Measurements from ENCODE around the gene MEIS2.

Gene MEIS2

DNA sequence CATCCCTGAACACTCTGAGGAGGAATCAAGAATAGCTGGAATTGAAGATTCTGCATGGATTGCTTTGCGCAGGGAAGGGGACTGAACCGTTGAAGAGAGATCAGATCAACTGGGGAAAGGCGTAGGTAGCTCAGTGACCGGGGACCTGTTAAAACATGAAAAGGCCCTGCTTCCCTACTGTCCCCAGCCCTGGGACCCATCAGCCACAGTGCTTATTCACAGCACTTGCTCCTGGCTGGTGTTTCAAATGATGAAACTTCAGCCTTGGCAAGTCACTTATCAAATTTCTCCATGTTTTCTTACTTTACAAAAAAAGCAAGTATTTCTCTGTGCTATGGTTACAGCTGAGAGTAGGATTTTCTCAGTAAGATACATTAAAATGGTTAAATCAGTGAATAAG, 199.3 kb downstream of the MEIS2 start:
- DNase-seq (ENCODE audit: low read depth, low spot score): no peak

DNA sequence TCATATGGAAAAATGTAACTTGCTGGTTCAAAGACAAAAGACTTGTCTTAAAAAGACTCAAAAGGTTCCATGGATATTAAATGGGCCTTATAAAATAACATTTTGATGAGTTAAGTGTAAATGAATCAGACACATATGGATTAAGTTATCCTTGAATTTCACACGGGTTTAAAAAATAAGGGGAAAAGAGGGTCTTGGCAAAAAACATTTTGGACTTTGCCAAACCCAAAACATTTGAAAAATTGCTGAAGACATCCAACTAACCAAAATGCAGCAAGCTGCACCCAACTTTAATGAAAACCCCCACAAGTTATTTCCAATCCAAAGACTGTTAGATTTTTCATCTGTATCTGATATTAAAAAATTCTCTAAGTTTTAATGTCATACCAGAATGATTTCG, 200.7 kb downstream of the MEIS2 start:
- no peak for DNase-seq (ENCODE audit: low read depth, low spot score)

DNA sequence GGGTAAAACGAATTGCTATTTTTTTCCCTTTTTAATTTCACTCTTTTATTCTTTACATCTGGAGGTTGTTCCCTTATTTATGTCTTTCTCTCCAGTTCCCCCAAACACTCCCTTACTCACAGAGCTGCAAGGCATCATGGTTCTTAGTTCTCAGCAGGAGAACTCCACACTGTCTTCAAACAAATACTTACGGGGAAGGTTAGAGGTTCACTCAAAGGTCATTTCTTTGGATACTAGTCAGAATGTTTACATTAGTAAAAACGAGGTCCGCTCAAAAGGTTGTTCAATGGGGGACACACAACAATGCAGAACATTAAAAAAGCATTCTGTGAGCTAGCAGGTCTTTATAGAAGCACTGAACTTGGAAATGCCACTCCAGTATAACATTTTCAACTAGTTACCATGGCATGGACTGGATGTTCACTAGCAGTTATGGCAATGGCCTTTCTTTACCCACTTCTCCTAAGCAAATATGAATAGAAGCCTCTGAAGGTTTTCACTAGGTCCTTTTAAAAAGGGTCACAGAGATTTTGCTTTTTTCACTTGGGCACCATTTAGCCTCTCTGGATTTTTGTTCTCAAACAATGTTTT, 201.7 kb downstream of the MEIS2 start:
- no peak for DNase-seq (ENCODE audit: low read depth, low spot score)

DNA sequence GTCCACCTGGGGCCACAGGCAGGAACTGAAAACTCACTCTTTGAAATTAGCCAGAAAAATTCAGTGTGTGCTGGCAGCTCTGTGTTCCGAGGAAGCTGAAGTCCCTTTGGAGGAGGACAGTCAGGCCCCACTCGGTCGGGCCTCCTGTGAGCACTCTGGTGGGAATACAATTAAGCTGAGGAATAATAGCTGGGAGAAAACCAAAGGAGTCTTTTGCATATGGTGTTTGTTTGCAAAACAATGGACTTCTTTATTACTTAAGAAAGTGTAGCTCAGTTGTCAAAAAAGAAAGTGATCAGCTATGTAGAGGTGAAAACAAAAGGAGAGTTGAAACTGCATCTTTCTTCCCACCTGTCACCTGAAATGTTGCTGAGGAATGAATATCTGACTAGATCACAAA, 202.5 kb downstream of the MEIS2 start:
- DNase-seq (ENCODE audit: low read depth, low spot score): no peak

DNA sequence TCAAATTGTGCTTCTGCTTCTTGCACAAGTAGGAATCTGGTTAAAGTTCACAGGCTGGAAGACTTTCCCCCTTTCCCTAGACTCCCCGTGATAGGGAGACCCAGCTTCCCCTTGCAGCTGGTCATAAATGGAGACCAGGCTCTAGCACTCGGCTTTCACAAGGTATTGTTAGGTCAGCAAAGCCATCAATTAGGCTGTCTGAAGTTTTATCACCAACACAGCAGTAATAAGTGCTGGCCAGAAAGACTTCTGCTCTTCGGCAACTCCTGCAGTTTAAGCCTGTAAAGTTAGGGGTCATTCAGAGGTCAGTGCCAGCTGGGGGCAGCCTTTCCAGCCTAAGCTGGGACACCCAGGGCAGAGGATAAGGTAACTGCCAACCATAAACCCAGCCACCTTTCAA, 203.4 kb downstream of the MEIS2 start:
- peak; percentile 73 for DNase-seq (ENCODE audit: low read depth, low spot score)

DNA sequence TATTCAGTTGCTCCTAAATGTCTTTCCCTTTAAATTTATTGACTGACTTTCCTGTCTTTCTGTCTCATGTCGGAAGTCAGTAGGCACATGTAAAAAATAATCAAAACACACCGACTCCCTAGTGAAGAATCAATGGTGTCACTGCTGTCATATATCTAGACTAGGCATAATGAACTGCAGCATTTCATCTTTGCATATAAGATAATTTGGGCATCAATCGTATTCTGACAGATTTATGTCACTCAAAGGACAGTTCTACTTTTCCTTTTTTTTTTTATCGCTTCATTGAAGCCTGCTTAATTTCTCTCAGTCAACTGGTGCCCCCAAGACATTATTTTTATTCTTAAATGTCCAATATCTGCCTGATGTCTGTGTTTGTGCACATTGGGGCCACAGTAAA, 206.3 kb downstream of the MEIS2 start:
- DNase-seq (ENCODE audit: low read depth, low spot score): no peak

DNA sequence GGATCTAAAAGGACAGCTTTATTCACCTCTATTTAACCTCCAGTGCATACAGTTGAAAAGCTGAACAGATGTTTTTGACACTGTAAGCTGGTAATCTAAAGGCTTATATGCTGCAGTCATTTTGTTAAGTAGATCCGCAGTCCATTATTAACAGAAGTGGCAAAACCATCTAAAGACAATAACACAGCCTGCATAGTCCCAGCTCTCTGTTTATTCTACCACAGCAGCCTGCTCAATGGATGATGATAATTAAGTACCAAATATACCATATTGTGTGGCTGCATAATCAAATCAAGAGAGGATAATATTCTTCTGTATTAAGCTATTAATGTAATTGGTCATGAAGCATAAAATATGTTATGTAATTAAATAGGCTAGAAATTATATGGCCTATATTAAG, 207.1 kb downstream of the MEIS2 start:
- no peak for DNase-seq (ENCODE audit: low read depth, low spot score)

DNA sequence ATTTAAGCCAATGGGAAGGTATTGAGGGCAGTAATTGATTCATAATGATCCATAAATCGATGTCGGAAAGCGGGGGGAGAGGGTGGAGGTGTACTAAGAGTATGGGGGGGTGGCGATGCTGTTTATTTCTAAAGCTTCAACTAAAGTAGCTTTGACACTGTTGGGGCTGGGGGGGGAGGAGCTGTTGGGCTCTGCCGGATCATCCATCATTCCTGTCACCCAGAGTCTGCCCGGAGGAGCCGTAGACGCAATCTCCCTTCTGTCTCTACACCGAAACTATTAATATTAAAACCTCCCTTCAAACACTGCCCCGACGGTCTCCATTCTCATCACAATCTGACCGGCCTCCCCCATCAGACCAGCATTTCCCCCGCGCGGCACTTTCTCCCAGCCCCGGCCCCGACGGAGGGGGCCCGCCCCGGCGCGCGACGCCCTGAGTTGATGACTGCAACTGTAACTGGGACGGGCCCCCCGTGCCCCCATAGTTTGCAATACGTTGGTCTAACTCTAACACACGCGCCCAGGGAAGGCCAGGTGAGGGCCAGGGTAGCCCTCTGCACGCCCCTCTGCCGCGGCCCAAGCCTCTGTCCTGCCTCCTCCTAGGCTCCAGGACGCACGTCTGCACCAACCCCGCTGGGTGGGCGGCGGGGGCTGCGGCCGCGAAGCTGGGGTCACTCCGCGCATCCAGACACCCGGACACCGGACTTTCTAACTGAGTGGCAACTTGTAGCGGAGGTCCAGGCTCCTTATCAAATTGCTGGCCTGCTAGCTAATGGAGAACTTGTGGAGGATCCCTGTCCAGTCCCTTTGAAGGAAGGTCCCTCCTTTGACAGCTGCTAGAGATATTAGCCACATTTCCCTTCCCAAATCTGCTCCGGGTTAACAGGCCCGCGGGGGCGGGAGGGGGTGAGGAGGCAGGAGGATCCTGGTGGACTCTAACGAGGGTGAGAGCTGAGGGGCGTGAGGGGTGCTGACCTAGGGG, 212.0 kb downstream of the MEIS2 start:
- peak; percentile 81 for DNase-seq (ENCODE audit: low read depth, low spot score)

DNA sequence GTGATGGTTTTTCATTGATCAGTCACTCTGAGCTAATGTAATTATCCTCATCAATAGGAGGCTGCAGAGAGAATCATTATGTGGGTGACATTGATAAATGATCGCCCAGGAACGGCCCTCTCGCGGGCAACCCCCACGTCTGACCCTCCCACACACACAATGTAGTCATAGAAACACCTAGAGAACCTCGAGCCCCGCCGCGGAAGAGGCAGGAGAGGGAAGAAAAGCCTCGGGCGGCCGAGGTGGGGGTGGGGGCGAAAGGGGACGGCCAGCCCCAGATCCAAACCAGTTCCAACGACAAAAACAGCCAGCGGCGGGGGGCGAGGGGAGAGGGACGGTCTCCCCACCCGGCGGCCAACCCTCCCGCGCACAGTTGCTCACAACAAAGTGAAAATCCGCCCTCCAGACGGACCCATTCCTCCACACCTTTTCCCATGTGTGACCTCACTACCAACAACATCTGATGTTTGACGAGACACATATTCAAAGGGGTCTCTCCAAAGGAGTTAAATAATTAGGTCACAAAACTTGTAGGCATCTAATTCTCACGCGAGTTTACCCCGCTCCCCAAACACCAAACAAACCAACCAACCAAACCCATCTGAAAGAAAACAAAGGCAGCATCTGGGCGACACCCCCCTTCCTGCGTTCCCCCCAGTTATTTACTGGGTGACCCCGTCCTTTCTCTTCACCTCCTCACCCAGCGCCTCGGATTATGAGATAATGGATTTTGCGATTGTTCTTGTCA, 213.0 kb downstream of the MEIS2 start:
- peak; percentile 94 for DNase-seq (ENCODE audit: low read depth, low spot score)

DNA sequence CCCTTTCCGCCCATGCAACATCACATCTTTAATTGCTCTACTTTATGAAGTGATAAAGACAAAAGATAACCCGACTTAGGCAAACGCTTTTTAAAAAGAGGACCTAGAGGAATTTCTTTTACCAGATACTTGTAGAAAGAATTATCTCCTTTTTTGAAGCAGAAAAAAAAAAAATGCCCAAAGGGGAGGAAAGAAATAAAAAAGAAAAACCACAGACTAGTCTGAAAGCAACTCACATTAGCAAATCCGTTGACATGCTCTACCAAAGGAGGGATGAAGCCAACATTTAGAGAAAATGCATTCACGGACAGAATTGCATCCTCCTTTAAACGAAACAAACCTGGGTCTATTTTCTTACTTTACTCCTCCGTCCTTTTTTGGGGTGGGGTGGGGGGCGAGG, 213.6 kb downstream of the MEIS2 start:
- DNase-seq (ENCODE audit: low read depth, low spot score): no peak

DNA sequence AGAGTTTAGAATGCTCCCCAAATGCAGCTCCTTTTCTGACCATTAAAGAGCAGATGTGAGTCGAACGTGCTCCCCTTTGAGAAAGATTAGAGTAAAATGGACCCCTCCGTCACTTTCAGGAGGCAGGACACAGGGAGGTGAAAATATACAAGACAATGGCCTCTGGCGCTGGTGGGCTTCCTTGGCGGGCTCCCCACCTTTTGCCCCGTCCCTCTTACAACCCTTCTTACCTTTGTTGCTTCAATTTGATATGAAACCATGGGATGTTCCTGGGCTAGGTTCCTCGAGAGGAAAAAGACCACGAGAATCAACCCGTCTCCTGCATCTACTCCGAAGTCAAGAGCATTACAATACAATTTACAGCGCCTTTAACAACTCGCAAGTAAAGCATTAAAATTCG, 214.2 kb downstream of the MEIS2 start:
- DNase-seq (ENCODE audit: low read depth, low spot score): no peak

DNA sequence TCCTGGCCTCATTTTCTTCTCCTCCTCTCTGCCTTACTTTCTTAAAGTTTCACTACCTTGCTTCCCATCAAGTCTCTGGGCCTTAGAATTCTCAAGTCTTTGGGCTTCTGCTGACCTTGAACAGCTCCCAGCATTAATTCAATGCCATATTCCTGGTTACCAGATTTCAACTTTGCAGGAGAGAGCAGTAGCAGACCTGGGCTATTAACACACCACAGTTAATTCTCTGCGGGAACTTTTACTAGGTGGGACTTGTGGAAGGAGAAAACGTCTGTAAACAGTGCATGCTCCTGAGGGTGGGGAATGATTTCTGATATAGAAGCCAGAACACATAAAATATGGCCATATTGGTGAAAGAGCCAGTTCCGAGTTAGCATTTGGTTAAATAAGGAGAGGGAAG, 214.6 kb downstream of the MEIS2 start:
- no peak for DNase-seq (ENCODE audit: low read depth, low spot score)

DNA sequence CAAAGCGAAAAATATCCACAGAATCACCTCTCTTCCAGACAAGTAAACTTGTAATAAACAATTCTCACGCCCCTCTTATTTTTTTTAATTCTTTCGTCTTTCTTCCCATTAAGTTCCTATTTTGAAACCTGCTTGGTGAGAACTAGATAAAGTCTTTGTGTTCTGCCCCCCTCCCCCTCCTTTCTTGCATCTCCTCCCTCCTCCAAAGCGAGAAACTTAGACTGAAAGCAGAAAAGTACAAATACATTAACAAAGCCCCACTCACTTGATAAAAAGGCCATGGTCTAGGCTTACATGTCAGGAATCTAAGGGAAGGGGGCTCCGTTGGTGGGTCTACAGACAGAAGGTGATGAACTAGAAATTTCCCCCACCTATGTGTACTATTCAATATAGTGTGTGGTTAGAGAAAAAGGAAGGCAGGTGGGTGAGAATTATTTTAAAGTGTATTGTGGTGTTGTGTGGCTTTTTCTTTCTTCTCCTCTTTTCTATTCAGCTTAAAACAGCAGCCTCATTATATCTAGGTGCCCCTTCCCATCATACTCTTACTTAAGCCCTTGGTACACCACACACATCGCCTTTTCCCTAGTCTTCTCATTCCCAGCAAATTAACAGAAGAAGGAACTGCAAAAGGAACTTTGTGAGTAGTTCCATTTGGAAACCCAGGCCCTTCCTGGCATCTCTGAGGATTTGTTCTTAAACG, 215.3 kb downstream of the MEIS2 start:
- no peak for DNase-seq (ENCODE audit: low read depth, low spot score)

DNA sequence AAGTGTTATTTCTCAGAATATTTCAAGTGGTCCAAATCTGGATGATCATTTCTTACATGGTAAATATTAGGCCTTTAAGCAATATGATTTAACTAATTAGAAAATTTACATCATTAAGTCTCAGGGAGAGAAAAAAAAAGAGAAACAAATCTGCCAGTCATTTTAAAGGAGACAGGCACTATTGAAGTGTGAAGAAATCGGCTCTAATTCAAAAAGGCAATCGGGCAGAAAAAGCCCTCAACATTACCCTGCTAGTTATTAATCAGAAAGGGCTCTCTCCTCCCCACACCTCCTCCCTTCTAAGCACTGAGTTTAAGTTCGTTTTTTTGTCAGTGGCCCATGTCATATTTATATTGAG, 215.9 kb downstream of the MEIS2 start:
- DNase-seq (ENCODE audit: low read depth, low spot score): no peak

DNA sequence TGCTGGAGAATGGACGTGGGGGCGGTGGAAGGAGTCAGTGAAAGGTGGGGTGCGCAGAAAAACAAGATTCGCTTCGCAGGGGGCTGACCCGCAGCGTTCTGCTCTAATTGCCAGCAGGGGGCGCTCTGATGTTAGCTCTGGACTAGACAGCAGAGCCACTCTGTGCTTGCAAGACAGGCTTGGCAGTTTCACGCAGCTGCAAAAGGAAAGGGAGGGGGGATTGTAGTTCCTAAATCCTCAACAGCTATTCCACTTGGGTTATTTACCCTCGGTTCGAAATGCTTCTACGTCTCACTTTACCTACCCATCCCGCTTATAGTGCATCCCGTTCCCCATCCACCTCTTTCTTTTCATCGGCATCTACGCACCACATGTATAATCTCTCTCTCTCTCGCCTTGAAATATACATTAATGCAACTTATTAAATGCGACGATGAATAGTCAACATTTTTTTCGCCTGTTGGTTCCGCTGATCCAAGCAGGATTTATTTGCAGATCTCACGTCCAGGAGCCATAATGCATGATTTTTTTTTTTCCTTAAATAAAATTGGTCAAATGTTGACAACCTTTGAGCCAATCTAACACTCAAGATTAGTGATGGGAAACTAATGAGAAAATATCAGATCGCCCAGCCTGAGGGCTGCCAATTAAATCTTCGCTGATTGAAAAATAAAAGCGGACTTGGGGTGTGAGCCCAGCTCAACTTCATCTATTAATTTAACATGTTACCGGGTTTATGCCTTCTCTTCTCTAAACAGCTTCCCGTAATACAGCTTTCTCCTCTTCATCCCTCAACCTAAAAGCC, 216.4 kb downstream of the MEIS2 start:
- DNase-seq (ENCODE audit: low read depth, low spot score): peak; percentile 83

DNA sequence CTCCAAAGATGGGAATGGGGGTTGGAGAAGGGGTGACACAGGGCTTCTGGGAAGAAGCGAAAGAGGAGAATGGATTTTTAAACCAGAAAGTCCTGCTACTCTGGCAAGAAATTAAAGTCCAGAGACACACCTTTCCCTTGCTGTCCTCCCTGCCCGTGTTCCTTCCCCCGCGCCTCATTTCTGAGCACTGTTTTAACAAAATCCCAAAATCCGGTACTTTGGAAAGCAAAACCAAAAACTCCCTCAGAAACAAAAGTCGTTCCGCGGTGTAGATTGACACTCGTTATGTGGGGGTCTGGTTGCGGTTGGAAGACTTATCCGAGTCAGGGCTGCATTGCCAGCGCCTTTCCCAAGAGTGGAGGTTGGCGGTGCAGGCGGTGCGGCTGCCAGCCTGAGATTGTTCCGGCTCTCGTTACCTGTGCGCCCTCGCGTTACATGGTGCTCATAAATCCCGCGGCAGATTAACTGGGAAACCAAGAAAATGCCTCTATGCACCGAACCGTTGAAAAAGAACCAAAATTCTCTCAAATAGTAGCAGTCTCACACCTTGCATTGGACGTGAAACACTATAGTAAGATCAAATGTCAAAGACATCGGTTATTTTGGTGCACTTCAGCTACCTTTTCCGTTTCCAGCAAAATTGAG, 217.7 kb downstream of the MEIS2 start:
- DNase-seq (ENCODE audit: low read depth, low spot score): no peak

DNA sequence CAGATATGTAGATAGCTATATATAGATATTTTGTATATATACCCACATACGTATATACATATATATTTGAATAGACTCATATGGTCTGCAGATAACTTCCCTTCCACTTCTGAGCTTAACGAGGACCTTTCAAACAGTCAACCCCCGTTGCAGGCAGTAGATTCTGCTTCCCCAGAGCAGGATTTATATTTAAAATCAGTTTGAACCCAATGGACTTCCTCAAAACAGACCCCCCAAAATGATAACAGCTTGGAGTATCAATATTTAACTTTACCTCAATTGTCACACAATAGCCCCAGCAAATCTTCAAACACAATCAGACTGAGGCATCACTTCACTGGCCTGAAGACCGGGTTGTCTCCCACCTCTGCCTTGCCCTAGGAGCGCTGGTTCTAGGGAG, 218.3 kb downstream of the MEIS2 start:
- DNase-seq (ENCODE audit: low read depth, low spot score): no peak

DNA sequence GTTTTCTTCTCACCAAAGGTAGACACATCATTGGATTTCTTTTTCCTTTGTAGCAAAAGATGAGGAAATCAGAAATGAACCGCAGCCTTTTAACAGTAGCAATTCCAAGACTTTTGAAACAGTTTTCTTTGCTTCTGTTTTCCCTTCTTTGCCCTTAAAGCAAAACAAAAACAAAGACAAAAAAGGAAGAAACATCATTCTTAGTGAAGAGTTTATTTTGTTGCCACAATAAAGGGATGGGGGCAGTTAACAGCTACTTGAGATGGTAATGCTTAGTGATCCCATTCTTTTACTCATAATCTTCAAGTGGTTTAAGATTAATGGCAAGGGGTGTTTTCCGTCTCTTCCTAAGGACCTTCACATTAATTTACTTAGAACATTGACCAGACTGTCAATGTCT, 218.8 kb downstream of the MEIS2 start:
- DNase-seq (ENCODE audit: low read depth, low spot score): no peak

DNA sequence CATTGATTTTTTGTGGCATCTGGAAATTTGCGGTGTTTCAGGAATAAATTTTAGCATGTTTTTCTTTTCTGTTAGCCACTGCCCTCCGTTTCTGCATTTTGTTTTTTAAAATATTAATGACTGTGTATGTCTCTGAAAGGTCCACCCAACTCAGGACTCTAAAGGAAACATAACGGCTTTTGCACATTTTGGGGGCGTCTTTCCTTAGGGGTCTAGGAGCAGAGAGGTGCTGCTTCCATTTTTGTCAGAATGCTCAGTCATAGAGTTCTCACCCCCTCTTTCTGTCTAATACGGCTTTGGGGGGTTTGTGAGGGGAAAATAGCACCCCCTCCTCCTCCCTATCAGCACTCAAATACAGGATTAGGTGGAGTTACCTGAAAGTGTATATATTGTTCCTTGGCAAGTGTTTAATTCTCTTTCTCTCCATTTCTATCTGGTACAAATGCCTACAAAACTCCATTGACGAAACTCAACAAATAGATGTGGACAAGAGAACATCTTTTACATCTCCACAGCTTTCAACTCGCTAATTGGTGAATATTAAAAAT, 219.4 kb downstream of the MEIS2 start:
- DNase-seq (ENCODE audit: low read depth, low spot score): no peak

DNA sequence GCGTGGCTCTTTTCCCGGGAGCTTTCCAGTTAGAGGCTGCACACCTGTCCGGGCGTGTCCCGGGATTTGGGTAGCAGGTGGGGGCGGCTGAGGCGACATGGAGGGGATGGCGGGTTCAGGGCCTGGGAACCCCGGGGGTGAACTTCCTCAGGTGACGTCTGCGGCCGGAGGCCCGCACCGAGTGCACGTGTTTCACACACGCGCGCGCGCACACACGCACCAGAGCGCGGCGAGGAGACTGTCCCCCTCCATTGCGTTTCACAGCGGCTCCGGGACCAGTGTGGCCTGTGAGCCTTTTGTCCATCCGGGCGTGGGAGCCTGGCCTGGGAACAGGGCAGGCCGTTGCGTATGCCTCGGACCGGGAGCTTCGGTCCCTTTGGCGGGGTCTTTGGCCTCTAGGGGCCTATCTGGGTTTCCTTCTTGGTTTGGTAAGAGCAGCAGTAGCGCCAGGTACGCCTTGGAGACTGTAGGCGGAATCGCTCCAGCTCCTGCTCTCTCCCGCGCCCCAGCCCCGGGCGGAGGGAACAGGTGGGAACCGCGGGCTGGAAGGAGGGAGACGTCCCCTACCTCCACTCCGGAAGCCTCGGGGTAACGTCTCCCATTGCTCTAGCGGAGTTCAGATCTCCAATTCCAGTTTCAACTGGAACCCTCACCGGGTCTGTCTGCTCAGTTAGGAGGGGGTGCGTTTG, 220.0 kb downstream of the MEIS2 start:
- DNase-seq (ENCODE audit: low read depth, low spot score): peak; percentile 84

Measured in ELF-1 (cell line).